ENCODE data around the gene PEBP1.
"Not testable (repeated sequence)": the region's sequence is repeated elsewhere in the genome, so short reads cannot be mapped to it uniquely, and the experiment has no call there.

The PEBP1 gene

DNA sequence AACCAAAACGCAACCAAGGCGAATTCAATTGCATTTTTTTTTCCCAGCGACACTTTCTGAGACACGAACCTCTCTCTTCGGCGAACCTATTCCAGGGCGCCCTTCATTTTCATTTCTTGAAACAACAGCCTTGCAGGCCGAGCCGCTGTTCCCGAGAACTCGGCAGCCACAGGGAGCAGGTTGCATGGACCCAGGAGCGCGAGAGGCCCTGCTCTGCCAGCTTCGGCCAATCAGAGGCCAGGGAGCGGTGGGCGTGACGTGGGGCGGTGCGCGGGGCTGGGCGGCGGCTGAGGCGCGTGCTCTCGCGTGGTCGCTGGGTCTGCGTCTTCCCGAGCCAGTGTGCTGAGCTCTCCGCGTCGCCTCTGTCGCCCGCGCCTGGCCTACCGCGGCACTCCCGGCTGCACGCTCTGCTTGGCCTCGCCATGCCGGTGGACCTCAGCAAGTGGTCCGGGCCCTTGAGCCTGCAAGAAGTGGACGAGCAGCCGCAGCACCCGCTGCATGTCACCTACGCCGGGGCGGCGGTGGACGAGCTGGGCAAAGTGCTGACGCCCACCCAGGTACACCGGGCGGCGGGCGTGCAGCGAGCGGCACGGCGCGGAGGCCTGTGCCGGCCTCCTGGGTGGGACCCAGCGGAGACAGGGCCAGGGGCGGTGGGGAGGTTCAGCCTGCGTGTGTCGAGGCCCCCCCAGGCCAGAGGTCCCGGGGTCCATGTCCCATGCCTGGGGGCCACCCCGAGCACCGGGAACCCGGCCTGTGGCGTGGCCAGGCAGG lies at the start of gene PEBP1:
Gene PEBP1, plus strand, starts transcription at position 337 of the 771 bp plus-strand sequence. Its CDS starts 86 bp downstream, at position 423.
- peak; percentile 94 for DNase-seq

GRCh38 chr12:118089782-118090181 lies 46.1 kb upstream of the PEBP1 start:
- DNase-seq = no peak

GRCh38 chr12:118094039-118094438 lies 41.9 kb upstream of the PEBP1 start:
- no peak for DNase-seq

- no peak for DNase-seq
Observed at GRCh38 chr12:118098401-118098800, 37.5 kb upstream of the PEBP1 start.

DNA sequence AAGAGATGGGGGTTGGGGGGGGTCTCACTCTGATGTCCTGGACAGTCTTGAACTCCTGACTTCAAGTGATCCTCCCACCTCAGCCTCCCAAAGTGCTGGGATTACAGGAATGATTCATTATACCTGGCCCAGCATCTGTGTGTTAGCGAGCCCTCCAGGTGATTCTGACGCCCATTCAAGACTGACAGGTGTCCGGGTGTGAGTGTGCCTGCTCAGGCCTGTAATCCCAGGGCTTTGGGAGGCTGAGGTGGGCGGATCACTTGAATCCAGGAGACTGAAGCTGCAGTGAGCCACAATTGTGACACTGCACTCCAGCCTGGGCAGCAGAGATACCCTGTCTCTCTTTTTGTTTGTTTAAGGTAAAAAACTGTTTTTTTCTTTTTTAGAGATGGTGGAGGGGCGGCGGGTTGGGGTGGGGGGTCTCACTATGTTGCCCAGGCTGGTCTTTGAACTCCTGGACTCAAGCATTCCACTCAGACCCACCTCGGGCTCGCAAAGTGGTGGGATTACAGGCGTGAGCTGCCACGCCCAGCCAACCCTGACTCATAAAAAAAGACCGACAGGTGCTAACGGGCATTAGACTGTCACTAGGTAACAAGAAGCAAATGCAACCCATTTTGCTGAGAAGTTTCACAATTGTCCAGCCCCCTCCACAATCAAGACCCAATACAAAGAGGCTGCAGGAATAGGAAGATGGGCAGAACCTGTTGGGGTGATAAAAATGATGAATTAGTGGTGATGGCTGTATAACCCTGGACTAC lies 36.8 kb upstream of the PEBP1 start:
- no peak for DNase-seq

DNA sequence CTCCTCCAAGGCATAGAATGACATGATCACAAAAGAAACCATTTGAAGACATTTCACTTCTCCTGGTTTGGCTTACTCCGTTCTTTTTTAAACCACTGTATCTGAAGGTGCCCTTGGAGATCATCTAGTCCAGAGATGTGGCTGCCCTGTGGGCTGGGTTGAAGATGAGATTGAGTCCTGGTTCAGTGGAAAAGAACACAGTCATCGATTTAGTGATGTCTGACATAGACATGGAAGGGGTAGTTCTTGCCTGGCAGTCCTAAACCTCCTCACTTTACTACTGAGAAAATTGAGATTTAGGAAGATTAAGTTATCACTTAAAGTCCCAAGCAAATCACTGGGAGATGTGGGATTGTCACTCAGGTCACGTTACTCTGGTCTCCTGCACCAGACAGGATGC lies 34.9 kb upstream of the PEBP1 start:
- no peak for DNase-seq

- DNase-seq = no peak
Observed at GRCh38 chr12:118102070-118102469, 33.9 kb upstream of the PEBP1 start.

GRCh38 chr12:118102609-118103008 lies 33.3 kb upstream of the PEBP1 start:
- DNase-seq = no peak

DNA sequence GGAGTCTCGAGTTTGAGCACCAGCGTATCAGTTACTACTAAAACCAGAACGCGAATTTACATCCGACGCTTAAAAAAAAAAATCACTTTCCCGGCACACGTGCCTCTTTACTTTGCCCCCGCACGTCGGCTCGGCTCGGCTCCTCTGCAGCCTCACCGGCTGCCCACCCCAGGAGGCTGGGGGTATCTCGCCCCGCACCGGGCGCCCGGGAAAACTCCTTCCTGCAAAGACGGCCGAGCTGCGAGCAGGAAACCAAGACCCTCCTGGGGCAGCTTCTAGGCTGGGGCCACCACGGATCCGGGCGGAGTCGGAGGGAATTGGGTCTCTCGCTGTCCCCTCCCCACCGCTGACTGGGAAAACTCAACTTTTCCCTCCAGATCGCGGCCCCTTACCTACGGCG lies 32.7 kb upstream of the PEBP1 start:
- peak; percentile 13 for DNase-seq

- peak; percentile 14 for DNase-seq
Observed at GRCh38 chr12:118103601-118104382, 32.1 kb upstream of the PEBP1 start, which contains the start of gene VSIG10. Gene VSIG10 (minus strand): TSS chr12:118104011. CDS start chr12:118103671, 340 bp downstream.

GRCh38 chr12:118107011-118107410 lies 28.9 kb upstream of the PEBP1 start:
- no peak for DNase-seq

GRCh38 chr12:118107694-118108093 lies 28.2 kb upstream of the PEBP1 start:
- DNase-seq = no peak

- no peak for DNase-seq
Observed at GRCh38 chr12:118109088-118109487, 26.8 kb upstream of the PEBP1 start.

GRCh38 chr12:118119449-118119879 lies 16.5 kb upstream of the PEBP1 start:
- DNase-seq = no peak

DNA sequence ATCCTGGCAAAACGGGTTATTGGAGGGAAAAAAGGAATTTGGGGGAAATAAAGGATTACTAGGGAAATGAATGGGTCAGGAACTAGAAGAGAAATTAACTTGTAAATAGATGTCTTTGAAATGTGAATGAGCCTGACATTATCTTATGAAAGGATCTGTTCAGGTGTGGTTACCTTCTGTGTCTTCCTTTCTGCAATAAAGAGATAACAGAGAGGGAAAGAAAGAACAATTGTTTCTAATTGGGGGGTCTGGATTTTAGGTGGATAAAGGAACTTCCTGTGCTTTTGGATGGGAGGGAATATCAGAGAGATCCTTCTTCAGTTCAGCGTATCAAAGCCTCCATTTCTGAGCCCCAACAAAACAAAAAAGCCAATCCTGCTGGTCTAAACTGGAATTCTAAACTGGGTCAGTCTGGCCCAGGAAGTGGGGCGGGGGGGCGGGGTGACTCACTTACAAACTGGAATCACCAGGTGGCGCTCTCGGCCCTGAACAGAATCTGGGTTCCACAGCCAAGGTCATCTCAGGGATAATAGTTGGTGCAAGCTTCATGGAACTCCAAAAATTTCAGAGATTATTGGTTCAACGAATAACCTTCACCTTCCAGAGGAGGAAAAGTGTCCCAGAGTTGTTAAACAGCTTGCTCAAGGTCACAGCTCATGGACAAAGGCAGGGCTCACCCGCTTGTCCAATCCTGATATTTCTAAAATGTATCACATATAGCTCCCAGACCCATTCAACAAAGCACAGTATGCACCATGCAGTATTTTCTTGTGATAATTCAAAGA lies 15.2 kb upstream of the PEBP1 start:
- peak; percentile 60 for DNase-seq

- no peak for DNase-seq
Observed at GRCh38 chr12:118122264-118122663, 13.7 kb upstream of the PEBP1 start.

GRCh38 chr12:118124333-118124874 lies 11.5 kb upstream of the PEBP1 start:
- no peak for DNase-seq

GRCh38 chr12:118125743-118126118 lies 10.2 kb upstream of the PEBP1 start:
- DNase-seq = no peak

DNA sequence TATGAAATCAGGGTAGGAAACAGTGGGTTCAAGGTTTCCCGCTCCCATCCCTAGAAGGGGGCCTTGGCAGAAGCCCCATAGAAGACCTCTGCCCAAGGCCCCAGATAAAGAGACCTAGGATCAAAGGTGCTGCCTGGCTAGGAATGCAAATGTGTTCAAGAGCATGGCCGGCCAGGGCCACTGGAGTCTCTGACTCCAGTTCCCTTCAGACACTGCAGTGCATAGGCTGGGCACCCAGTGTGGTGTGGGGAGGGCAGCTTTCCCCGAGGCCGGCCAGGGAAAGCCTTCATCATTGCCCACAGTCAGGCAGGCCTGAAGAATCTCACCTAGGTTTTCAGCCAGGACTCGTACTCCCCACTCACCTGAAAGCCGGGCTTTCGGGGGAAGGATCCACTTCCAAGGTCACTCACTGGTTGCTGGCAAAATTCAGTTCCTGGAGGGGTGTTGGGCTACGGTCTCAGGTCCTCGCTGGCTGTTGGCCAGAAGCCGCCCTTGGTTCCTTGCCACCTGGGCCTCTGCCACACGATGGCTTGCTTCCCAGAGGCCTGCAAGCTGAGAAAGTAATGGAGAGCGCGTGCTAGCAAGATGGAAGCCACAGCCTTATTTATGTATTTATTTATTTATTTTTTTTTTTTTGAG lies 9.7 kb upstream of the PEBP1 start:
- DNase-seq = no peak

- no peak for DNase-seq
Observed at GRCh38 chr12:118127867-118128266, 8.1 kb upstream of the PEBP1 start.

DNA sequence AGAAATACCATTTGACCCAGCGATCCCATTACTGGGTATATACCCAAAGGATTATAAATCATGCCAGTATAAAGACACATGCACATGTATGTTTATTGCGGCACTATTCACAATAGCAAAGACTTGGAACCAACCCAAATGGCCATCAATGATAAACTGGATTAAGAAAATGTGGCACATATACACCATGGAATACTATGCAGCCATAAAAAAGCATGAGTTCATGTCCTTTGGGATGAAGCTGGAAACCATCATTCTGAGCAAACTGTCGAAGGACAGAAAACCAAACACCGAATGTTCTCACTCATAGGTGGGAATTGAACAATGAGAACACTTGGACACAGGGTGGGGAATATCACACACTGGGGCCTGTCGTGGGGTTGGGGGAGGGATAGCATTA lies 6.5 kb upstream of the PEBP1 start:
- not testable (repeated sequence) for DNase-seq

DNA sequence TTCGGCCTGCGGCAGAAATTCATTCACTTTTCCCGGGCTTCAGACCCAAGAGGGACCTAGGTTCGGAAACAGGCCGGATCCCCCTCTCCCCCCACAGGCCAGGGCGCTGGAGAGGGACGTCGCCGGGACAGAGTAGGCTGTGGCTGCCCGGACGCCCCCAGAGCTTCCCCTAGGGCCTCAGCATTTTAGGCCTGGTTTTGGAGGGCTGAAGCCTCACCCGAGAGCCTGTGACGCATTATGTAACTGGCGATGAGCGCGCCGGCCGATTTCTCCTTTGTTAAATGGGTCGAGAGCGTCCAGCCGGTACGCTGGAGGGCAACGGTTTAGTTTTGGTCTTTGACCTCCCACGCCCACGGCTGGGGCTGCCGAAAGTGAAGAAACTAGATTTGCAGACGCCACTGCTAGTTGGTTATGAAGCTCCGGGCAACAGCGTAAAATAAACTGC lies 657 bp downstream of the PEBP1 start:
- DNase-seq = peak; percentile 42
